DOHH2 (cell line): ENCODE results near the gene BRSK2.

Experiments
- EZH2phosphoT487 ChIP-seq: fragments of 200-600 bp; sonication (generic); IDR thresholded peaks from 2 replicates; pipeline ENCODE4 v1.6.1; 2017; ENCODE audit warnings: borderline replicate concordance, mild to moderate bottlenecking, antibody characterized with exemption, low read length, moderate library complexity, mixed read lengths
- TF ChIP-seq, protein P1 (sequence below): fragments of 200-600 bp; sonication (generic); IDR thresholded peaks from one replicate; pipeline ENCODE4 v1.5.1; 2014; ENCODE audit warnings: antibody characterized with exemption, mild to moderate bottlenecking, low read depth, low read length; ENCODE audit not compliant: poor library complexity, severe bottlenecking

DNA sequence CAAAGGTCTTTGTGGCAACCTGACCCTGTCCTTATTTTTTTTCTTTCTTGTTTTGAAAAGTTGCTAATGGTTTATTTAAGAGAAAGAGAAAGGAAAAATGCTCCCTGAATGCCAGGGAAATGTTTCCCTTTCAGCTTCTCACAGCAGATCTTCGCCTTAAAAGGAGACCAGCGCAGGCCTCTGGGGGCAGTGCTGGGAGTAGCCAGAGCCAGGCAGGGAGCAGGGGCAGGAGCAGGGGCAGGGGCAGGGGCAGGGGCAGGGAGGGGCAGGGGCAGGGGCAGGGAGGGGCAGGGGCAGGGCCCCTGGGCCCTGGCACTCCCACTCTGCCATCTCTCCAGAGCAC lies 91.7 kb downstream of the BRSK2 start:
- TF ChIP-seq, protein P1, sequence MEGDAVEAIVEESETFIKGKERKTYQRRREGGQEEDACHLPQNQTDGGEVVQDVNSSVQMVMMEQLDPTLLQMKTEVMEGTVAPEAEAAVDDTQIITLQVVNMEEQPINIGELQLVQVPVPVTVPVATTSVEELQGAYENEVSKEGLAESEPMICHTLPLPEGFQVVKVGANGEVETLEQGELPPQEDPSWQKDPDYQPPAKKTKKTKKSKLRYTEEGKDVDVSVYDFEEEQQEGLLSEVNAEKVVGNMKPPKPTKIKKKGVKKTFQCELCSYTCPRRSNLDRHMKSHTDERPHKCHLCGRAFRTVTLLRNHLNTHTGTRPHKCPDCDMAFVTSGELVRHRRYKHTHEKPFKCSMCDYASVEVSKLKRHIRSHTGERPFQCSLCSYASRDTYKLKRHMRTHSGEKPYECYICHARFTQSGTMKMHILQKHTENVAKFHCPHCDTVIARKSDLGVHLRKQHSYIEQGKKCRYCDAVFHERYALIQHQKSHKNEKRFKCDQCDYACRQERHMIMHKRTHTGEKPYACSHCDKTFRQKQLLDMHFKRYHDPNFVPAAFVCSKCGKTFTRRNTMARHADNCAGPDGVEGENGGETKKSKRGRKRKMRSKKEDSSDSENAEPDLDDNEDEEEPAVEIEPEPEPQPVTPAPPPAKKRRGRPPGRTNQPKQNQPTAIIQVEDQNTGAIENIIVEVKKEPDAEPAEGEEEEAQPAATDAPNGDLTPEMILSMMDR, result no peak
- no peak for TF ChIP-seq EZH2phosphoT487
